Thyroid gland (tissue), 4 donors: Measurements from ENCODE around the gene CMSS1. TPM values are rescaled to one million over a fixed set of nuclear protein-coding genes. Genes with fewer than 3 reads are reported as not detected.

ENCODE experiments used
- DNase-seq, 2 donors: peaks; one replicate each; pipeline ENCODE4 v3.0.0-alpha.2; 2019
- H3K27ac ChIP-seq, 3 donors: fragments of 200-600 bp; sonication (generic); 1 replicate in 2 of 3; 2 replicates in 1 of 3; pipeline ENCODE4 v1.5.1; 2016 to 2019; ENCODE audit warnings: mild to moderate bottlenecking in 1 of 3, moderate library complexity in 1 of 3
- H3K27me3 ChIP-seq: fragments of 200-600 bp; sonication (generic); one replicate; pipeline ENCODE4 v1.5.1; 2019
- H3K36me3 ChIP-seq, 2 donors: fragments of 200-600 bp; sonication (generic); one replicate each; pipeline ENCODE4 v1.5.1; 2016 to 2019
- H3K4me1 ChIP-seq, 2 donors: fragments of 200-600 bp; sonication (generic); one replicate each; pipeline ENCODE4 v1.5.1; 2017 to 2019
- H3K4me3 ChIP-seq, 3 donors: fragments of 200-600 bp; sonication (generic); replicated peaks in 1 of 3; 1 replicate in 2 of 3; 2 replicates in 1 of 3; pipeline ENCODE4 v1.5.1; 2016; ENCODE audit warnings: mild to moderate bottlenecking in 1 of 3
- H3K9me3 ChIP-seq: fragments of 200-600 bp; sonication (generic); one replicate; pipeline ENCODE4 v1.5.1; 2017
- CTCF ChIP-seq, 6 experiments: fragments of 200-600 bp in 3 of 6; fragments of 450-650 bp in 3 of 6; sonication (generic) in 3 of 6; IDR thresholded peaks; one replicate each; pipeline ENCODE4 v1.5.1; 2016 to 2019; ENCODE audit warnings: antibody characterized with exemption in 6 of 6, mild to moderate bottlenecking in 2 of 6, inconsistent platforms in 1 of 6, moderate library complexity in 1 of 6
- POLR2A ChIP-seq, 2 donors: fragments of 450-650 bp; IDR thresholded peaks; one replicate each; pipeline ENCODE4 v1.6.1; 2017; ENCODE audit warnings: antibody characterized with exemption in 2 of 2, mild to moderate bottlenecking in 2 of 2, moderate library complexity in 1 of 2
- WGBS, 2 donors: methylation state at CpG; one replicate each; pipeline ENCODE4 v1.1.5; 2017; 5-methylcytosine and 5-hydroxymethylcytosine counted together
- intact Hi-C: fragments of 100-400 bp; cut with DNase I; formaldehyde crosslinking; loops from one replicate; pipeline ENCODE4 v1.15.1; 2023
- total RNA-seq, 4 donors: library from RNA; depleted of rRNA; stranded (reverse); fragments of >200 nt; gene quantifications; one replicate each; pipeline ENCODE4 v1.2.3, GENCODE V29; 2016

CMSS1 gene
- total RNA-seq, 4 donors from 2014 or later: 7.7 to 15.0 (median 12.9) TPM

DNA sequence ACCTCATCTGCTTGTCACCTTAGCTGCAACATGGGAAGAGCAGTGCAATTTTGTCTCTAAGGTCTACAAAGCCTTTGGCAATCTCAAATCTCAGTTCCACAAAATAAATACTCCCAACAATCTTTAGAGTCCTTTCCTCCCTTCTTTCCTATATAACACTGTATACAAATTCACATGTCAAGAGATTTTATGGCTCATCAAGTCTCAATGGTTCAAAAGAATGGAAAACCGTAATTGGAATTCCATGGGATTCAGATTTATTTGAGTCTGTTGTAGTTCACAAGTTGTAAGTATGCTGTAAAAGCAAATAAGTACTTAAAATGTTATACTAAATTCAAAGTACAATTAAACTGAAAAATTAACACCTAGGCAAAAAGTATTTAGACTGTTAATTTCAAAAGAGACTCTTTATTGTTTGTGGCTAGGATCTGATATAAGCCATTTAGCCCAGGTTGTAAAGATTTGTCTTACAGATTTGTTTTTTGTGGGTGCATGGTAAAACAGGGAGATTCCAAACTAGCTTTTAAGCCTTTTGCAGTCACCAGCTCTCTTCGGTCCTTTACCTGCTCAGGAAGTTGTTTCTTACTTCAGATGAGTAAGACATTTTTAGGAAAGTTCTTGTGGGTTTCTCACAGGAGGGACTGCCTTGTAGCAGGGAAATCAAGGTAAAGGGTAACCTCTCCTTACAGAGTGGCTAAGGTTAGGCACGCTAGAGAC is 50.1 kb downstream of the CMSS1 start:
- Histone ChIP-seq H3K9me3 (no peaks in the 10 kb centered on the region), H3K36me3 (no peaks in the 10 kb centered on the region), H3K4me1 (no peaks in the 10 kb centered on the region), H3K27ac (no peak overlapping the region), H3K27me3 (no peaks in the 10 kb centered on the region), H3K4me3 (no peak overlapping the region)
- no peak for TF ChIP-seq POLR2A (IDR thresholded peaks at IDR 0.05)
- no peak for TF ChIP-seq CTCF (IDR thresholded peaks at IDR 0.05)
- intact Hi-C loops: no loop called here
- 86 to 92% methylated on average over 3 of the region's 3 CpGs for WGBS, 2 donors
- no peak for DNase-seq

DNA sequence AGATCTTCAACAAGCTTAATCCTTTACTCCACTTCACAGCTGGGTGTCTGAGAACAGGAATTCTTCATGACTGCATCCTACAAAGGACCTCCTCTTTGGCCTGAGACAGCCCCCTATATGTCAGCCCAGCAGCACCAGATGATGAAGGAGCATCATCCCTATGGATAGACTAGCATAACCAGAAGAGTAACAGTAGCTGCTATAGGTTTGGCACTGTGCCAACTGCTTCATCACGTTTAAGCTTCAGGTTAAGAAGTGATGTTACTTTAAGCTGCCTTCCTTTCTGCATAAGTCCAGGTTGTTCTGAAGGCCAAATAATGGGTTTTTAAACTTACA is 50.6 kb downstream of the CMSS1 start:
- Histone ChIP-seq H3K27me3 (no peaks in the 10 kb centered on the region), H3K4me3 (no peak overlapping the region), H3K9me3 (no peaks in the 10 kb centered on the region), H3K27ac (no peak overlapping the region), H3K4me1 (no peaks in the 10 kb centered on the region), H3K36me3 (no peaks in the 10 kb centered on the region)
- DNase-seq: no peak
- intact Hi-C loops: no loop called here
- no peak for TF ChIP-seq CTCF (IDR thresholded peaks at IDR 0.05)
- no peak for TF ChIP-seq POLR2A (IDR thresholded peaks at IDR 0.05)
- 0 to 16% methylated on average over 1 of the region's 1 CpG for WGBS, 2 donors

- Histone ChIP-seq H3K9me3 (no peaks in the 10 kb centered on the region), H3K27ac (no peak overlapping the region), H3K27me3 (no peaks in the 10 kb centered on the region), H3K4me1 (no peaks in the 10 kb centered on the region), H3K4me3 (no peak overlapping the region), H3K36me3 (no peaks in the 10 kb centered on the region)
- TF ChIP-seq CTCF (IDR thresholded peaks at IDR 0.05) (no peak), POLR2A (IDR thresholded peaks at IDR 0.05) (no peak)
- intact Hi-C loops: no loop called here
- WGBS, 2 donors: 81 to 82% methylated on average over 1 of the region's 1 CpG
- no peak for DNase-seq
Observed at GRCh38 chr3:99869621-99870020, 52.0 kb downstream of the CMSS1 start.

DNA sequence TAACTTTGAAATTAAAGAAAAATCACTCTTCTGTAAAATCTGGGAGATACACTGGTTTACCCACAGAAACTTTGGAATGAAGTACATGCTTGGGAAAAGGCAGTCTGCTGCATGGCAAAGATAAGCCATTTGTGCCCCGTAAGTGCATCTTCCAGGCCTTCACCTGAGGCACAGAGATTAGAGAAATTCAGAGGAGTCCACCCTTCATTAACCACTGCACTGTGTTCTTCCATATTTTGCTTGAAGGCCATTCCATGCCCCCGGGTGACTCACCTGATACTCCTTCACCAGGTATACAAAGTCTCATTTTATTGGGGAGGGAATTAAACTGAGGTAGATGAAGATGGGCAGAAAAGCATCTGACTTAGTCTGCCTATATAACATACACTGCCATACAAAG is 53.0 kb downstream of the CMSS1 start:
- no peaks in the 10 kb centered on the region for H3K36me3 ChIP-seq
- H3K27ac ChIP-seq: no peak overlapping the region
- intact Hi-C loops: no loop called here
- H3K27me3 ChIP-seq: no peaks in the 10 kb centered on the region
- H3K9me3 ChIP-seq: no peaks in the 10 kb centered on the region
- WGBS, 2 donors: 94 to 96% methylated on average over 2 of the region's 2 CpGs
- DNase-seq: no peak
- TF ChIP-seq CTCF (IDR thresholded peaks at IDR 0.05) (no peak), POLR2A (IDR thresholded peaks at IDR 0.05) (no peak)
- no peaks in the 10 kb centered on the region for H3K4me1 ChIP-seq
- no peak overlapping the region for H3K4me3 ChIP-seq

- intact Hi-C loops: no loop called here
- no peaks in the 10 kb centered on the region for H3K36me3 ChIP-seq
- WGBS, 2 donors: 83 to 86% methylated on average over 4 of the region's 4 CpGs
- no peaks in the 10 kb centered on the region for H3K4me1 ChIP-seq
- H3K27ac ChIP-seq: no peak overlapping the region
- no peak for TF ChIP-seq POLR2A (IDR thresholded peaks at IDR 0.05)
- no peak for TF ChIP-seq CTCF (IDR thresholded peaks at IDR 0.05)
- no peaks in the 10 kb centered on the region for H3K9me3 ChIP-seq
- no peaks in the 10 kb centered on the region for H3K27me3 ChIP-seq
- DNase-seq: no peak
- H3K4me3 ChIP-seq: no peak overlapping the region
Observed at GRCh38 chr3:99871231-99872045, 53.8 kb downstream of the CMSS1 start.
